K562 (cell line): Measurements from ENCODE around the gene MATN1. TPM values are rescaled to one million over a fixed set of nuclear protein-coding genes. Genes with fewer than 3 reads are reported as not detected.
A peak's percentile ranks its signal among the peaks of the same experiment; 100 is the strongest.

Experiments
- ATAC-seq: fragments of 200-7000 bp; cut with Tn5 transposase; 3 replicates; pipeline ENCODE4 v1.9.1; 2020; ENCODE audit warnings: moderate library complexity
- BruUV-seq: library from RNA; stranded (reverse); fragments of 400-500 nt; replicated peaks from 2 replicates; lab custom pipeline; 2021; lab: Mats Ljungman, UMichigan
- CTCF ChIA-PET: fragments of 300-600 bp; formaldehyde crosslinking; extraction: SDS; loops from one replicate; lab custom pipeline; 2021; ENCODE audit warnings: low intra/inter-chr PET ratio; lab: Yijun Ruan, JAX
- POLR2A ChIA-PET: fragments of 300-600, 350-650 bp; sonication (Branson Sonifier 250); formaldehyde crosslinking; extraction: SDS; loops from one replicate; lab custom pipeline; 2021; ENCODE audit warnings: antibody characterized with exemption, inconsistent platforms; lab: Yijun Ruan, JAX
- DNase-seq, 4 experiments: peaks; one replicate each; pipeline versions ENCODE4 v3.0.0 to v3.0.0-alpha.2; 2011 to 2018; ENCODE audit warnings: low spot score in 3 of 4, mixed read lengths in 3 of 4; ENCODE audit errors: extremely low read depth in 1 of 4
- FAIRE-seq: peaks from 2 replicates; lab custom pipeline; 2011; peaks lifted over from hg19 to GRCh38; lab: Jason Lieb, UNC
- H2AFZ ChIP-seq: 2 replicates; pipeline ENCODE4 v1.6.0; 2011; ENCODE audit warnings: low read depth, low read length, control low read depth, inconsistent platforms
- H3K27ac ChIP-seq: fragments of 200-600 bp; 3 replicates; pipeline ENCODE4 v1.8.0; 2011; ENCODE audit warnings: low read depth, mild to moderate bottlenecking, control low read depth, inconsistent platforms, low read length, moderate library complexity, mixed read lengths; ENCODE audit errors: extremely low read depth
- H3K27me3 ChIP-seq, 2 experiments: fragments of 300-600 bp in 1 of 2; 2 replicates in 1 of 2; 3 replicates in 1 of 2; pipeline versions ENCODE4 v1.6.0 to v1.8.0; 2011; ENCODE audit warnings: inconsistent platforms in 2 of 2, low read length in 2 of 2, mild to moderate bottlenecking in 1 of 2, mixed read lengths in 1 of 2, moderate library complexity in 1 of 2; ENCODE audit not compliant: control insufficient read depth in 2 of 2, insufficient read depth in 2 of 2
- H3K36me3 ChIP-seq: fragments of 300-600 bp; 3 replicates; pipeline ENCODE4 v1.8.0; 2011; ENCODE audit warnings: mild to moderate bottlenecking, low read length, inconsistent platforms; ENCODE audit not compliant: control insufficient read depth, insufficient read depth
- H3K4me1 ChIP-seq, 2 experiments: fragments of 200-600 bp in 1 of 2; replicated peaks in 1 of 2; 2 replicates in 1 of 2; 3 replicates in 1 of 2; pipeline versions ENCODE4 v1.5.1 to v1.8.0; 2011; ENCODE audit warnings: inconsistent platforms in 2 of 2, low read length in 2 of 2, mild to moderate bottlenecking in 1 of 2, mixed read lengths in 1 of 2, moderate library complexity in 1 of 2; ENCODE audit not compliant: control insufficient read depth in 2 of 2, insufficient read depth in 2 of 2
- H3K4me2 ChIP-seq: 2 replicates; pipeline ENCODE4 v1.6.1; 2011; ENCODE audit warnings: low read length, control low read depth, inconsistent platforms, mixed read lengths; ENCODE audit not compliant: insufficient read depth
- H3K4me3 ChIP-seq: fragments of 200-600 bp; sonication (generic), shearing (Covaris generic); 2 replicates; pipeline ENCODE4 v1.5.1; 2016; ENCODE audit warnings: control low read depth, inconsistent platforms
- H3K79me2 ChIP-seq: fragments of 200-600 bp; 3 replicates; pipeline ENCODE4 v1.8.0; 2011; ENCODE audit warnings: low read length, inconsistent platforms; ENCODE audit not compliant: control insufficient read depth, insufficient read depth
- H3K9ac ChIP-seq, 2 experiments: 2 replicates each; pipeline versions ENCODE4 v1.6.0 to v1.6.1; 2011; ENCODE audit warnings: low read depth in 2 of 2, low read length in 2 of 2, control low read depth in 1 of 2, inconsistent platforms in 1 of 2, mild to moderate bottlenecking in 1 of 2, mixed read lengths in 1 of 2; ENCODE audit not compliant: insufficient read depth in 1 of 2
- H3K9me1 ChIP-seq: one replicate; pipeline ENCODE4 v1.6.0; 2011; ENCODE audit warnings: inconsistent platforms, mild to moderate bottlenecking, low read length, moderate library complexity; ENCODE audit not compliant: control insufficient read depth, insufficient read depth
- H3K9me3 ChIP-seq: replicated peaks from 2 replicates; pipeline ENCODE4 v1.5.1; 2011; ENCODE audit warnings: low read depth, low read length, inconsistent platforms; ENCODE audit not compliant: control insufficient read depth, insufficient read depth
- H4K20me1 ChIP-seq: replicated peaks from 2 replicates; pipeline ENCODE4 v1.6.1; 2011; ENCODE audit warnings: low read length, inconsistent platforms, mixed read lengths; ENCODE audit not compliant: control insufficient read depth, insufficient read depth
- SMAD3 ChIP-seq: fragments of 450-650 bp; formaldehyde crosslinking; conservative IDR thresholded peaks from 2 replicates; pipeline ENCODE4 v1.4.0; 2020; ENCODE audit warnings: mild to moderate bottlenecking
- ZNF766 ChIP-seq: fragments of 200-800 bp; sonication (Bioruptor generic); conservative IDR thresholded peaks from 2 replicates; pipeline ENCODE4 v1.6.1; 2016; ENCODE audit warnings: missing genetic modification characterization, missing compliant biosample characterization
- WGBS: fragments of 100-300 bp; shearing (Covaris generic); methylation state at CpG from one replicate; pipeline ENCODE4 v1.1.6; 2016; ENCODE audit warnings: low coverage, mixed read lengths; ENCODE audit not compliant: insufficient coverage; ENCODE audit errors: missing lambda C conversion rate; 5-methylcytosine and 5-hydroxymethylcytosine counted together
- in situ Hi-C: fragments of 300-500 bp; cut with MboI; formaldehyde crosslinking; loops from 4 replicates; pipeline ENCODE4 v1.15.0; 2018; ENCODE audit warnings: inconsistent platforms, mixed read lengths
- intact Hi-C: fragments of 100-400 bp; cut with micrococcal nuclease; formaldehyde crosslinking; loops from 2 replicates; pipeline ENCODE4 v1.14.2; 2022
- polyA plus RNA-seq, 8 experiments: library from polyadenylated mRNA; depleted of rRNA in 4 of 8; stranded (reverse) in 5 of 8; unstranded in 3 of 8; fragments of >200 nt; fragmentation: Nextera tagmentation in 2 of 8; fragmentation: Illumina TruSeq in 1 of 8; extraction: Ambion mirVana in 2 of 8; extraction: Trizol in 1 of 8; gene quantifications; 2 replicates each; pipeline versions ENCODE4 v1.2.1 to v1.2.3, GENCODE V29; 2011 to 2014; ENCODE audit warnings: inconsistent platforms in 1 of 8, missing spikeins in 1 of 8
- total RNA-seq, 7 experiments: library from RNA; depleted of rRNA in 6 of 7; stranded (reverse); fragments of >200 nt in 6 of 7; fragmentation: Illumina TruSeq in 2 of 7; extraction: Trizol in 2 of 7; gene quantifications; 2 replicates each; pipeline versions ENCODE4 v1.2.1 to v1.2.3, GENCODE V29; 2011 to 2021; ENCODE audit warnings: low replicate concordance in 1 of 7
- TF ChIP-seq, protein P1 (sequence below): sonication (generic); formaldehyde crosslinking; IDR thresholded peaks from 2 replicates; pipeline ENCODE4 v1.9.0; 2022; ENCODE audit warnings: mild to moderate bottlenecking, missing genetic modification reagents
- TF ChIP-seq, protein P2 (sequence below): fragments of 250-450 bp; sonication (Bioruptor Pico); IDR thresholded peaks from 2 replicates; pipeline ENCODE4 v1.4.0; 2020; ENCODE audit warnings: mild to moderate bottlenecking, moderate library complexity
- TF ChIP-seq, protein P3 (sequence below): fragments of 250-450 bp; sonication (Bioruptor Pico); IDR thresholded peaks from 2 replicates; pipeline ENCODE4 v1.4.0; 2020
- TF ChIP-seq, protein P4 (sequence below): sonication (generic); formaldehyde crosslinking; IDR thresholded peaks from 2 replicates; pipeline ENCODE4 v1.9.0; 2022; ENCODE audit warnings: mild to moderate bottlenecking, missing genetic modification reagents

The MATN1 gene
- total and polyA plus RNA-seq, 9 of the 15 experiments (the other 6 are each of a cell fraction or from before 2014, with no cell fraction given) = 0.10 to 2.3 (median 1.2) TPM

DNA sequence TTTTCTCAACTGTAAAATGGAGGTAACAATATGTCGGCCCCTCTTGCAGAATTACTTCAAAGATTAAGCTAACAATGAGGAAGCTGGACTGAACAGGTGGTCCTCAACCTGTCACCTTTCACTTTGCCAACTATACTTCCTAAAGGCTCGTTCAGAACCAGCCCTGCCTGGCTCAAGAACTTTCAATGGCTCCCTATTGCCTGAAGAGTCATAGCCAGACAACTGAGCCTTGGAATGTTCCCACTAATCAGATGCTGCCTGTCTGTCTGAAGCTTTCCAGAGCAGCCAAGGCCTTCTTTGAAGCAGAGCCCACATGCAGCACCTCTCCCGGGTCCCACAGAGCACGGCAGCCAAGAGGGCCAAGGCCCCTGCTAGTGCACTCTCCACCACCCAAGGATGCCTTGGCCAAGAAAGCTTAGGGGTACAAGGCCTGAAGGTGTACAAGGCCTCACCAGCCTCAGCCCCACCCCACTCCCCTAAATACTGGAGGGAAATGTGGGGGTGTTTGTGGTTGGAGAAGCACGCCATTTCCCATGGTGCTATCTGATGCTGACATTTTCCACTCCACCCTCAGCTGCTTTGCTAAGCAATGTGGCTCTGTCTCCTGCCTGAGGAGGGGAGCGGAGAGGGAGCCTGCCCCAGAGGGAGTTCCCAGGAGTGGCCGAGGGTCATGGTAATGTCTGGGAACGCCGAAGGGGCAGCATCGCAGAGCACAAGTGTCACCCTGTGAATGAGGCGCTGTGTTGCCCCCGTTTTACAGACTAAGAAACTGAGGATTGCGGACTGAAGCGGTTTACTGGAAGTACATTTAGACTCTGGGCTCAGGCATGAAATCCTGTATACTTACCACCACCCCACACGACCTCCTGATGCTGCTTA is 42.4 kb upstream of the MATN1 start:
- WGBS = 69% methylated on average over 15 of the region's 15 CpGs
- no peaks in the 10 kb centered on the region for H4K20me1 ChIP-seq
- H3K9me3 ChIP-seq = no peaks in the 10 kb centered on the region
- ATAC-seq (no peak), DNase-seq (peak in 3 of 4 experiments; percentile 70 to 73 (median 72)), FAIRE-seq (peak; percentile 35)
- no peaks in the 10 kb centered on the region for H3K9me1 ChIP-seq
- peak overlapping the region; percentile 40 for H3K4me2 ChIP-seq
- H3K4me1 ChIP-seq = peaks cover 68 to 84% of the 10 kb centered on the region in 2 experiments
- ChIA-PET CTCF (interaction anchor here (0.6 kb wide), 1 partner anchor 19 kb away, joined by 3 read pairs; no protein-coding TSS in a partner anchor), POLR2A (interaction anchor here (0.6 to 3.9 kb wide), 7 partner anchors 9 to 886 kb away, joined by 3 to 30 read pairs (median 3); no protein-coding TSS in a partner anchor)
- peak overlapping the region; percentile 34 to 83 for H3K9ac ChIP-seq
- peak overlapping the region; percentile 61 for H3K27ac ChIP-seq
- peaks cover 3% of the 10 kb centered on the region; the same call in 1 of the 3 replicates for H3K79me2 ChIP-seq
- no peaks in the 10 kb centered on the region for H3K36me3 ChIP-seq
- in situ Hi-C loops = no loop called here
- no peaks in the 10 kb centered on the region; a peak in 1 of 5 replicates for H3K27me3 ChIP-seq
- intact Hi-C loops = no loop called here
- no TSS peak for BruUV-seq
- peak overlapping the region; percentile 81 for H2AFZ ChIP-seq
- H3K4me3 ChIP-seq = no peak overlapping the region
- TF ChIP-seq, protein P1, sequence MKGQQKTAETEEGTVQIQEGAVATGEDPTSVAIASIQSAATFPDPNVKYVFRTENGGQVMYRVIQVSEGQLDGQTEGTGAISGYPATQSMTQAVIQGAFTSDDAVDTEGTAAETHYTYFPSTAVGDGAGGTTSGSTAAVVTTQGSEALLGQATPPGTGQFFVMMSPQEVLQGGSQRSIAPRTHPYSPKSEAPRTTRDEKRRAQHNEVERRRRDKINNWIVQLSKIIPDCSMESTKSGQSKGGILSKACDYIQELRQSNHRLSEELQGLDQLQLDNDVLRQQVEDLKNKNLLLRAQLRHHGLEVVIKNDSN (CRISPR knock-in tag) = 0 out of 2 replicates have a peak, but pooled peaks have one; percentile 27
- TF ChIP-seq, protein P2, sequence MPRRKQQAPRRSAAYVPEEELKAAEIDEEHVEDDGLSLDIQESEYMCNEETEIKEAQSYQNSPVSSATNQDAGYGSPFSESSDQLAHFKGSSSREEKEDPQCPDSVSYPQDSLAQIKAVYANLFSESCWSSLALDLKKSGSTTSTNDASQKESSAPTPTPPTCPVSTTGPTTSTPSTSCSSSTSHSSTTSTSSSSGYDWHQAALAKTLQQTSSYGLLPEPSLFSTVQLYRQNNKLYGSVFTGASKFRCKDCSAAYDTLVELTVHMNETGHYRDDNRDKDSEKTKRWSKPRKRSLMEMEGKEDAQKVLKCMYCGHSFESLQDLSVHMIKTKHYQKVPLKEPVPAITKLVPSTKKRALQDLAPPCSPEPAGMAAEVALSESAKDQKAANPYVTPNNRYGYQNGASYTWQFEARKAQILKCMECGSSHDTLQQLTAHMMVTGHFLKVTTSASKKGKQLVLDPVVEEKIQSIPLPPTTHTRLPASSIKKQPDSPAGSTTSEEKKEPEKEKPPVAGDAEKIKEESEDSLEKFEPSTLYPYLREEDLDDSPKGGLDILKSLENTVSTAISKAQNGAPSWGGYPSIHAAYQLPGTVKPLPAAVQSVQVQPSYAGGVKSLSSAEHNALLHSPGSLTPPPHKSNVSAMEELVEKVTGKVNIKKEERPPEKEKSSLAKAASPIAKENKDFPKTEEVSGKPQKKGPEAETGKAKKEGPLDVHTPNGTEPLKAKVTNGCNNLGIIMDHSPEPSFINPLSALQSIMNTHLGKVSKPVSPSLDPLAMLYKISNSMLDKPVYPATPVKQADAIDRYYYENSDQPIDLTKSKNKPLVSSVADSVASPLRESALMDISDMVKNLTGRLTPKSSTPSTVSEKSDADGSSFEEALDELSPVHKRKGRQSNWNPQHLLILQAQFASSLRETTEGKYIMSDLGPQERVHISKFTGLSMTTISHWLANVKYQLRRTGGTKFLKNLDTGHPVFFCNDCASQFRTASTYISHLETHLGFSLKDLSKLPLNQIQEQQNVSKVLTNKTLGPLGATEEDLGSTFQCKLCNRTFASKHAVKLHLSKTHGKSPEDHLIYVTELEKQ (CRISPR knock-in tag) = peak; percentile 20; the same call in 1 of the 2 replicates
- TF ChIP-seq, protein P3, sequence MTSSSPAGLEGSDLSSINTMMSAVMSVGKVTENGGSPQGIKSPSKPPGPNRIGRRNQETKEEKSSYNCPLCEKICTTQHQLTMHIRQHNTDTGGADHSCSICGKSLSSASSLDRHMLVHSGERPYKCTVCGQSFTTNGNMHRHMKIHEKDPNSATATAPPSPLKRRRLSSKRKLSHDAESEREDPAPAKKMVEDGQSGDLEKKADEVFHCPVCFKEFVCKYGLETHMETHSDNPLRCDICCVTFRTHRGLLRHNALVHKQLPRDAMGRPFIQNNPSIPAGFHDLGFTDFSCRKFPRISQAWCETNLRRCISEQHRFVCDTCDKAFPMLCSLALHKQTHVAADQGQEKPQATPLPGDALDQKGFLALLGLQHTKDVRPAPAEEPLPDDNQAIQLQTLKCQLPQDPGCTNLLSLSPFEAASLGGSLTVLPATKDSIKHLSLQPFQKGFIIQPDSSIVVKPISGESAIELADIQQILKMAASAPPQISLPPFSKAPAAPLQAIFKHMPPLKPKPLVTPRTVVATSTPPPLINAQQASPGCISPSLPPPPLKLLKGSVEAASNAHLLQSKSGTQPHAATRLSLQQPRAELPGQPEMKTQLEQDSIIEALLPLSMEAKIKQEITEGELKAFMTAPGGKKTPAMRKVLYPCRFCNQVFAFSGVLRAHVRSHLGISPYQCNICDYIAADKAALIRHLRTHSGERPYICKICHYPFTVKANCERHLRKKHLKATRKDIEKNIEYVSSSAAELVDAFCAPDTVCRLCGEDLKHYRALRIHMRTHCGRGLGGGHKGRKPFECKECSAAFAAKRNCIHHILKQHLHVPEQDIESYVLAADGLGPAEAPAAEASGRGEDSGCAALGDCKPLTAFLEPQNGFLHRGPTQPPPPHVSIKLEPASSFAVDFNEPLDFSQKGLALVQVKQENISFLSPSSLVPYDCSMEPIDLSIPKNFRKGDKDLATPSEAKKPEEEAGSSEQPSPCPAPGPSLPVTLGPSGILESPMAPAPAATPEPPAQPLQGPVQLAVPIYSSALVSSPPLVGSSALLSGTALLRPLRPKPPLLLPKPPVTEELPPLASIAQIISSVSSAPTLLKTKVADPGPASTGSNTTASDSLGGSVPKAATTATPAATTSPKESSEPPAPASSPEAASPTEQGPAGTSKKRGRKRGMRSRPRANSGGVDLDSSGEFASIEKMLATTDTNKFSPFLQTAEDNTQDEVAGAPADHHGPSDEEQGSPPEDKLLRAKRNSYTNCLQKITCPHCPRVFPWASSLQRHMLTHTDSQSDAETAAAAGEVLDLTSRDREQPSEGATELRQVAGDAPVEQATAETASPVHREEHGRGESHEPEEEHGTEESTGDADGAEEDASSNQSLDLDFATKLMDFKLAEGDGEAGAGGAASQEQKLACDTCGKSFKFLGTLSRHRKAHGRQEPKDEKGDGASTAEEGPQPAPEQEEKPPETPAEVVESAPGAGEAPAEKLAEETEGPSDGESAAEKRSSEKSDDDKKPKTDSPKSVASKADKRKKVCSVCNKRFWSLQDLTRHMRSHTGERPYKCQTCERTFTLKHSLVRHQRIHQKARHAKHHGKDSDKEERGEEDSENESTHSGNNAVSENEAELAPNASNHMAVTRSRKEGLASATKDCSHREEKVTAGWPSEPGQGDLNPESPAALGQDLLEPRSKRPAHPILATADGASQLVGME (CRISPR knock-in tag) = peak; percentile 86
- TF ChIP-seq, protein P4, sequence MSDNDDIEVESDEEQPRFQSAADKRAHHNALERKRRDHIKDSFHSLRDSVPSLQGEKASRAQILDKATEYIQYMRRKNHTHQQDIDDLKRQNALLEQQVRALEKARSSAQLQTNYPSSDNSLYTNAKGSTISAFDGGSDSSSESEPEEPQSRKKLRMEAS = peak; percentile 86
- 0 out of 2 replicates have a peak, but pooled peaks have one; percentile 52 for TF ChIP-seq SMAD3
- TF ChIP-seq ZNF766 (CRISPR knock-in tag) = peak; percentile 84
